K562 (cell line): ENCODE data around the gene ZNF891. TPM values are rescaled to one million over a fixed set of nuclear protein-coding genes. Genes with fewer than 3 reads are reported as not detected.

Experiments used
- BRD9 ChIP-seq: fragments of 450-650 bp; IDR thresholded peaks from 2 replicates; pipeline ENCODE4 v1.6.1; 2018; ENCODE audit warnings: low read depth; ENCODE audit not compliant: partially characterized antibody
- CREBBP ChIP-seq: IDR thresholded peaks from one replicate; pipeline ENCODE4 v1.6.1; 2012; ENCODE audit warnings: low read depth, mild to moderate bottlenecking, control low read depth, inconsistent platforms, low read length
- CXXC5 ChIP-seq: fragments of 250-450 bp; sonication (Bioruptor Pico); IDR thresholded peaks from 2 replicates; pipeline ENCODE4 v1.8.0; 2022; ENCODE audit warnings: inconsistent platforms, mild to moderate bottlenecking, moderate library complexity
- DNMT1 ChIP-seq: fragments of 450-650 bp; IDR thresholded peaks from 2 replicates; pipeline ENCODE4 v1.6.1; 2016; ENCODE audit warnings: antibody characterized with exemption, mild to moderate bottlenecking
- FOXA3 ChIP-seq, 2 experiments: fragments of 450-650 bp in 1 of 2; sonication (generic) in 1 of 2; formaldehyde crosslinking; IDR thresholded peaks in 1 of 2; conservative IDR thresholded peaks in 1 of 2; 2 replicates each; pipeline versions ENCODE4 v1.4.0 to v1.8.0; 2020 to 2022; ENCODE audit warnings: mild to moderate bottlenecking in 2 of 2, missing genetic modification reagents in 1 of 2
- FOXK1 ChIP-seq: sonication (generic); formaldehyde crosslinking; IDR thresholded peaks from 2 replicates; pipeline ENCODE4 v1.8.0; 2022; ENCODE audit warnings: missing genetic modification reagents, mild to moderate bottlenecking, borderline replicate concordance
- FOXM1 ChIP-seq, 2 experiments: fragments of 450-650 bp in 1 of 2; sonication (generic) in 1 of 2; formaldehyde crosslinking in 1 of 2; IDR thresholded peaks; 2 replicates each; pipeline versions ENCODE4 v1.6.1 to v1.9.0; 2017 to 2022; ENCODE audit warnings: low read depth in 2 of 2, mild to moderate bottlenecking in 2 of 2, missing genetic modification reagents in 1 of 2, moderate library complexity in 1 of 2
- GABPB2 ChIP-seq: fragments of 250-450 bp; sonication (Bioruptor Pico); conservative IDR thresholded peaks from 2 replicates; pipeline ENCODE4 v1.5.1; 2021; ENCODE audit warnings: mild to moderate bottlenecking
- NR2C2 ChIP-seq, 2 experiments: fragments of 200-800 bp in 1 of 2; sonication (Bioruptor generic) in 1 of 2; sonication (generic) in 1 of 2; formaldehyde crosslinking in 1 of 2; IDR thresholded peaks; 2 replicates each; pipeline versions ENCODE4 v1.6.1 to v1.8.0; 2016 to 2022; ENCODE audit warnings: mild to moderate bottlenecking in 1 of 2, missing compliant biosample characterization in 1 of 2, missing genetic modification characterization in 1 of 2, missing genetic modification reagents in 1 of 2
- RBM14 ChIP-seq: fragments of 200-400 bp; formaldehyde crosslinking; IDR thresholded peaks from 2 replicates; pipeline ENCODE4 v1.6.1; 2018; ENCODE audit warnings: low read depth, mild to moderate bottlenecking, low read length, moderate library complexity, borderline replicate concordance; ENCODE audit not compliant: insufficient read depth
- TBL1XR1 ChIP-seq, 2 experiments: IDR thresholded peaks; 2 replicates each; pipeline ENCODE4 v1.6.1; 2012; ENCODE audit warnings: improper control_type of control experiment in 2 of 2, low read length in 2 of 2, mild to moderate bottlenecking in 1 of 2
- TEAD4 ChIP-seq, 2 experiments: sonication (generic) in 1 of 2; formaldehyde crosslinking in 1 of 2; IDR thresholded peaks; 2 replicates each; pipeline versions ENCODE4 v1.6.1 to v1.8.0; 2012 to 2022; ENCODE audit warnings: borderline replicate concordance in 1 of 2, inconsistent platforms in 1 of 2, low read length in 1 of 2, mild to moderate bottlenecking in 1 of 2, missing genetic modification reagents in 1 of 2
- ZNF12 ChIP-seq: sonication (generic); formaldehyde crosslinking; IDR thresholded peaks from 2 replicates; pipeline ENCODE4 v1.4.0; 2020; ENCODE audit warnings: mild to moderate bottlenecking, missing genetic modification reagents
- ZNF324 ChIP-seq: fragments of 250-450 bp; sonication (Bioruptor Pico); IDR thresholded peaks from 2 replicates; pipeline ENCODE4 v1.4.0; 2020; ENCODE audit warnings: mild to moderate bottlenecking
- ZNF354B ChIP-seq: fragments of 250-450 bp; sonication (Bioruptor Pico); IDR thresholded peaks from 2 replicates; pipeline ENCODE4 v1.4.0; 2020
- polyA plus RNA-seq, 8 experiments: library from polyadenylated mRNA; depleted of rRNA in 4 of 8; stranded (reverse) in 5 of 8; unstranded in 3 of 8; fragments of >200 nt; fragmentation: Nextera tagmentation in 2 of 8; fragmentation: Illumina TruSeq in 1 of 8; extraction: Ambion mirVana in 2 of 8; extraction: Trizol in 1 of 8; gene quantifications; 2 replicates each; pipeline versions ENCODE4 v1.2.1 to v1.2.3, GENCODE V29; 2011 to 2014; ENCODE audit warnings: inconsistent platforms in 1 of 8, missing spikeins in 1 of 8
- total RNA-seq, 7 experiments: library from RNA; depleted of rRNA in 6 of 7; stranded (reverse); fragments of >200 nt in 6 of 7; fragmentation: Illumina TruSeq in 2 of 7; extraction: Trizol in 2 of 7; gene quantifications; 2 replicates each; pipeline versions ENCODE4 v1.2.1 to v1.2.3, GENCODE V29; 2011 to 2021; ENCODE audit warnings: low replicate concordance in 1 of 7
- TF ChIP-seq, protein P1 (sequence below), 3 experiments: fragments of 200-800 bp in 1 of 3; sonication (Bioruptor generic) in 1 of 3; sonication (generic) in 1 of 3; formaldehyde crosslinking in 1 of 3; IDR thresholded peaks; 2 replicates each; pipeline versions ENCODE4 v1.6.1 to v1.8.0; 2016 to 2022; ENCODE audit warnings: mild to moderate bottlenecking in 2 of 3, missing compliant biosample characterization in 2 of 3, missing genetic modification characterization in 2 of 3, missing genetic modification reagents in 1 of 3
- TF ChIP-seq, protein P2 (sequence below): fragments of 450-650 bp; IDR thresholded peaks from 2 replicates; pipeline ENCODE4 v1.6.1; 2017; ENCODE audit warnings: mild to moderate bottlenecking, moderate library complexity
- TF ChIP-seq, protein P3 (sequence below): IDR thresholded peaks from 2 replicates; pipeline ENCODE4 v1.6.1; 2011; ENCODE audit warnings: borderline replicate concordance, low read depth, mild to moderate bottlenecking, moderate library complexity, low read length; ENCODE audit not compliant: insufficient read depth, poor library complexity, severe bottlenecking

Gene ZNF891
- total and polyA plus RNA-seq, 9 of the 15 experiments (the other 6 are each of a cell fraction or from before 2014, with no cell fraction given): 0.41 to 2.0 (median 1.3) TPM

DNA sequence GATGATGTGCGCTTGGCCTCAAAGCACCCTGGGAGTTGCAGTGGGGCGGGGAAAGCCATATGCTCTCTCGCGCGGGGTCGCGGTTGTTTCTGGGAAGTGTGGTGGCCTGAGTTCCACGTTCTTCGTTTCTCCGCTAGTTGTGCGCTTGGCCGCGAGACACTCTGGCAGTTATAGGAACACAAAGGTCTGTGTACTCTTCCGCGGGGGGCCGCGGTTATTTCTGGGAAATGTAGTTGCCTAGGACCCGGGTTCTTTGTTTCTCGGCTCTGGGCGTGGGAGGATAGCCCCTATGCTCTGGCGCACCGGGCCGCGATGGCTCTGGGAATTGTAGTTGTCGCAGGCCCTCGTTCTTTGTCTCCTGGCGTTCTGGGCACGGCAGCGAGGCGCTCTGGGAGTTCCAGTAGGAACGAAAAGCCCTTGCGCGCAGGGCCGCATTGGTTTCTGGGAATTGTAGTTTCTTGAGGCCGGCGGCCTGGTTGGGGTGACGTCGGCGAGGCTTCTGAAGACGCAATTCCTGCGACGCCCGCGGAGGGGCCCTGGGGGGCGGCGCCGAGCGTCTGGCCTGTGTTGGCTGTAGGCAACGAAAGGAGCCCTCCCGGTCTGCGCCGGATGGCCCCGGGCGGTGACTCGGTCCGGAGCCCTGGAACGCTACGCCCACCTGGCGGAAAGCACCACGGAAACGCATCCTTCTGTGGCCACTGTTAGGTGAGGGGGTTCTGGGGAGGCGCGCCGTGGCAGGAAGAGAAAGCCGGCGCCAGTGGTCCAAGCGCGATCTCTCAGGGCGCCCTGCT, 49.5 kb downstream of the ZNF891 start, which contains the start of gene ZNF140 (continued):
- TF ChIP-seq RBM14 (no peak), FOXK1 (CRISPR knock-in tag) (peak; percentile 61; the same call in 1 of the 2 replicates), FOXA3 (CRISPR knock-in tag; conservative IDR thresholded peaks at IDR 0.05 in 1 of 2, IDR thresholded peaks at IDR 0.05 in 1 of 2) (no peak; a peak in 1 of 4 replicates), CXXC5 (CRISPR knock-in tag) (peak; percentile 72), ZNF12 (CRISPR knock-in tag) (no peak), TBL1XR1 (IDR thresholded peaks at IDR 0.05; ENCODE audit: low read length in 2 of 2) (peak in 1 of 2 experiments; percentile 48; a peak in 2 of 4 replicates), ZNF354B (CRISPR knock-in tag) (no peak), FOXM1 (IDR thresholded peaks at IDR 0.05; ENCODE audit: low read depth) (0 out of 2 replicates have a peak, but pooled peaks have one; percentile 23), FOXM1 (CRISPR knock-in tag; IDR thresholded peaks at IDR 0.05; ENCODE audit: low read depth) (no peak), BRD9 (no peak), ZNF324 (CRISPR knock-in tag) (no peak), DNMT1 (no peak), GABPB2 (CRISPR knock-in tag) (no peak), CREBBP (no peak), TEAD4 (IDR thresholded peaks at IDR 0.05; ENCODE audit: low read length) (no peak; the same call in 1 of the 2 replicates), TEAD4 (CRISPR knock-in tag; IDR thresholded peaks at IDR 0.05; ENCODE audit: borderline replicate concordance) (peak; percentile 22; the same call in 1 of the 2 replicates), NR2C2 (CRISPR knock-in tag; IDR thresholded peaks at IDR 0.05) (0 out of 2 replicates have a peak, but pooled peaks have one; percentile 12), NR2C2 (tag; IDR thresholded peaks at IDR 0.05) (peak; percentile 95)
- TF ChIP-seq, protein P1, sequence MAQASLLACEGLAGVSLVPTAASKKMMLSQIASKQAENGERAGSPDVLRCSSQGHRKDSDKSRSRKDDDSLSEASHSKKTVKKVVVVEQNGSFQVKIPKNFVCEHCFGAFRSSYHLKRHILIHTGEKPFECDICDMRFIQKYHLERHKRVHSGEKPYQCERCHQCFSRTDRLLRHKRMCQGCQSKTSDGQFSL (CRISPR knock-in tag; IDR thresholded peaks at IDR 0.05): no peak; the same call in 1 of the 2 replicates
- TF ChIP-seq, protein P1 (tag; IDR thresholded peaks at IDR 0.05): peak in 1 of 2 experiments; percentile 48; a peak in 1 of 4 replicates
- TF ChIP-seq, protein P2, sequence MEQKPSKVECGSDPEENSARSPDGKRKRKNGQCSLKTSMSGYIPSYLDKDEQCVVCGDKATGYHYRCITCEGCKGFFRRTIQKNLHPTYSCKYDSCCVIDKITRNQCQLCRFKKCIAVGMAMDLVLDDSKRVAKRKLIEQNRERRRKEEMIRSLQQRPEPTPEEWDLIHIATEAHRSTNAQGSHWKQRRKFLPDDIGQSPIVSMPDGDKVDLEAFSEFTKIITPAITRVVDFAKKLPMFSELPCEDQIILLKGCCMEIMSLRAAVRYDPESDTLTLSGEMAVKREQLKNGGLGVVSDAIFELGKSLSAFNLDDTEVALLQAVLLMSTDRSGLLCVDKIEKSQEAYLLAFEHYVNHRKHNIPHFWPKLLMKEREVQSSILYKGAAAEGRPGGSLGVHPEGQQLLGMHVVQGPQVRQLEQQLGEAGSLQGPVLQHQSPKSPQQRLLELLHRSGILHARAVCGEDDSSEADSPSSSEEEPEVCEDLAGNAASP: no peak
- TF ChIP-seq, protein P3, sequence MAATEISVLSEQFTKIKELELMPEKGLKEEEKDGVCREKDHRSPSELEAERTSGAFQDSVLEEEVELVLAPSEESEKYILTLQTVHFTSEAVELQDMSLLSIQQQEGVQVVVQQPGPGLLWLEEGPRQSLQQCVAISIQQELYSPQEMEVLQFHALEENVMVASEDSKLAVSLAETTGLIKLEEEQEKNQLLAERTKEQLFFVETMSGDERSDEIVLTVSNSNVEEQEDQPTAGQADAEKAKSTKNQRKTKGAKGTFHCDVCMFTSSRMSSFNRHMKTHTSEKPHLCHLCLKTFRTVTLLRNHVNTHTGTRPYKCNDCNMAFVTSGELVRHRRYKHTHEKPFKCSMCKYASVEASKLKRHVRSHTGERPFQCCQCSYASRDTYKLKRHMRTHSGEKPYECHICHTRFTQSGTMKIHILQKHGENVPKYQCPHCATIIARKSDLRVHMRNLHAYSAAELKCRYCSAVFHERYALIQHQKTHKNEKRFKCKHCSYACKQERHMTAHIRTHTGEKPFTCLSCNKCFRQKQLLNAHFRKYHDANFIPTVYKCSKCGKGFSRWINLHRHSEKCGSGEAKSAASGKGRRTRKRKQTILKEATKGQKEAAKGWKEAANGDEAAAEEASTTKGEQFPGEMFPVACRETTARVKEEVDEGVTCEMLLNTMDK: peak; percentile 28
